Measurements from ENCODE around the gene GAB2.
"Not testable (repeated sequence)": the region's sequence is repeated elsewhere in the genome, so short reads cannot be mapped to it uniquely, and the experiment has no call there.

Gene GAB2

GRCh38 chr11:78365381-78365792 is 52.2 kb downstream of the GAB2 start:
- peak; percentile 83 for DNase-seq (ENCODE audit: low spot score)

- peak; percentile 17 for DNase-seq (ENCODE audit: low spot score)
Observed at GRCh38 chr11:78364128-78364751, 53.4 kb downstream of the GAB2 start.

- no peak for DNase-seq (ENCODE audit: low spot score)
Observed at GRCh38 chr11:78363024-78363619, 54.5 kb downstream of the GAB2 start.

GRCh38 chr11:78361228-78361627 is 56.4 kb downstream of the GAB2 start:
- no peak for DNase-seq (ENCODE audit: low spot score)

GRCh38 chr11:78359921-78360320 is 57.7 kb downstream of the GAB2 start:
- DNase-seq (ENCODE audit: low spot score), result no peak

GRCh38 chr11:78357924-78358323 is 59.7 kb downstream of the GAB2 start:
- not testable (repeated sequence) for DNase-seq (ENCODE audit: low spot score)

GRCh38 chr11:78357425-78357824 is 60.2 kb downstream of the GAB2 start:
- DNase-seq (ENCODE audit: low spot score), result not testable (repeated sequence)

GRCh38 chr11:78355742-78356141 is 61.9 kb downstream of the GAB2 start:
- not testable (repeated sequence) for DNase-seq (ENCODE audit: low spot score)

- no peak for DNase-seq (ENCODE audit: low spot score)
Observed at GRCh38 chr11:78355309-78355705, 62.3 kb downstream of the GAB2 start.

GRCh38 chr11:78354408-78355308 is 63.0 kb downstream of the GAB2 start:
- peak; percentile 18 for DNase-seq (ENCODE audit: low spot score)

- DNase-seq (ENCODE audit: low spot score), result no peak
Observed at GRCh38 chr11:78351979-78352841, 65.4 kb downstream of the GAB2 start.

DNA sequence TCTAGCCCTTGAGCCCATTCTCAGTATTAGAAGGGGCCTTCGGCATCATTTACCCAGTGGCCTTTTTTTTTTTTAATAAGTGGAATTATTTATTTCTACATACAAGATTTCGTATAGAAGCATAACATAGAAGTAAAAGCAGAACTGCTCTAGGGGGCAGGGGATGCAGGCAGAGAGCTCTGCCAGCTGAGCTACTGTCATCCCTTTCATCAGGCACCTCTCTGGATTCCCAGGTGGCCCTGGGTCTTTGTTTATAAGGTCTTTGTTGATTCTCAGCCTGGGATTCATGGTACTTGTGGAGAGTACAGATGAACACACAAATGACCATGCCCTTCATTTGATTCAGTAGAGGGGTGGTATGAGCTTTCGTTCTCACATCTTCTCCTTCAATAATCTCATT is 66.4 kb downstream of the GAB2 start:
- DNase-seq (ENCODE audit: low spot score), result no peak

- DNase-seq (ENCODE audit: low spot score), result no peak
Observed at GRCh38 chr11:78350646-78351165, 66.9 kb downstream of the GAB2 start.

DNA sequence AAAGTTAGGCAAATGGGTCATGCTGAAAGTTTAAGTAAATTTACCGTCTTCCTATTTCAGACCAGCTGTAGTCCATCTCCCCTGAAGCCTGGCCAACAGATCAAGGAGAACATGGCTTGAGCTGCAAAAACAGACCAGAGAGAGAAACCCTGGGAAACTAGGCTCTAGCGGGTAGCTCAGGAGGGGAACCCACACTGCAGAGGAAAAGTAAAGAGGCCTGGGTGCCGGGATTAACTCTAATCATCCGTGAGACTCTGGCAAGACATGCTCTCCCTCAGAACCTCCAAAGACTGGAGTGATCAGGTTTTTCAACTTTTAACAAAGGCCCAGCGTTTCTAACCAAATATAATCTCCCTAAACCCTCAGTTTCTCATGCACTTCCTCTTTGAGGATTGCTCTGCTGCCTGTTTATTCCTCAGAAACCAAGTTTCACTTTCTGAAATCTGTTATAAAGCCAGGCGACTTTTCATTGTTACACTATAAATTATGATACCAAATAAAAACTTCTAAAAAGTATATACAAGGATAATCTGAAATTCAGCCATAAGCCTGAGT is 67.5 kb downstream of the GAB2 start:
- DNase-seq (ENCODE audit: low spot score), result no peak

DNA sequence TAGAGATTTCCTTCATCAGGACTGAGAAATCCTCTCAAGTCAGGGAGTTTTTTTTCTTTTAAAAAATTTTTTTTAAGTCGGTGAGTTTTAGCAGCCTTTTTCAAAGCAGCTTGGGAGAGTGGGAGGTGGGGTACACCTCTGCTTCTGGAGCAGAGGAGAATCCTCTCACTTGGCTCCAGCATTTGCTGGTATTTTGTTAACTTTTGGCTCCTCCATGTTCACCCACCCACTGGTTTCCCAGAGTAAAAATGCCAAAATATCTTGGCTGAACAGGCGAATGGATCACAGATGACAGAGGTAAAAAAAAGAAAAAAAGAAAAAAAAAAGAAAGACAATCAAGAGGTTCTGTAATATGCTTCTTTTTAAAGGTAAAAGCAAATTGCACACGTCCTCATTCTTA is 68.0 kb downstream of the GAB2 start:
- DNase-seq (ENCODE audit: low spot score), result no peak

DNA sequence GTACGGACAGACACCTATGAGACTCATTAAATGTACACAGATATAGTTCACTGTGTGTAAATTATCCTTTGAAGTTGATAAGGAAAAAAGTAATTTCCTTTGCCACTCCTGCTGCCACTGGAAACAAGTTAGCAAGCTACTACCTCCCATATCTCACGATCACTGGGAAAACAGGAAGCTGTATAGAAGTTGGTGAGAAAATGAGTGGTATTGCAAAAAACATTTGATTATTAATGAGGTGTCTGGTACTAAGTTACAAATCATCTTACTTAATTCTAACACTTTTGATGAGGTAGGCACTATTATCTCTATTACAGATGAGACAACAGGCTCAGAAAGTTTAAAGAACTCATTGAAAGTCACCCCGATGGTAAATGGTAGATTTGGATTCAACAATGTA is 68.5 kb downstream of the GAB2 start:
- DNase-seq (ENCODE audit: low spot score), result no peak

- no peak for DNase-seq (ENCODE audit: low spot score)
Observed at GRCh38 chr11:78347956-78348355, 69.7 kb downstream of the GAB2 start.

- DNase-seq (ENCODE audit: low spot score), result no peak
Observed at GRCh38 chr11:78346799-78347198, 70.8 kb downstream of the GAB2 start.

DNA sequence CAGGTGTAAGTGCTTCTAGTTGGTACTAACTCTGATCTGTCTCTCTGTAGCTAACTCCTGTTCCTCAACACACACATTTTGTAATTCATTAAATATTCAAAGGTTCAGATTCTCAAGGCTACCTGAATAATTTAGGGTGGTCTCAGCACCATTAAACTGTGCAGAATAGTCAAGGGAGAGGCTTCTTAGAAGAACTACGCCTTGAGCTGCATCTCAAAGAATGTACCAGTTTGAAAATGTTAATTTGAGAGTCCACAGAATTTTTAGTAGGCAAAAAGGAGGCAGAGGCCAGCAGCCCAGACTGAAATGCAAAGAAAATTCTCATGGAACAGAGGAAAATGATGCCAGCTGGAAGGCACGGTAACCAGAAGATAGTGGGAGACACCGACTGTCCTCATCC is 72.2 kb downstream of the GAB2 start:
- DNase-seq (ENCODE audit: low spot score), result no peak

GRCh38 chr11:78344676-78345075 is 72.9 kb downstream of the GAB2 start:
- DNase-seq (ENCODE audit: low spot score), result no peak

GRCh38 chr11:78344094-78344493 is 73.5 kb downstream of the GAB2 start:
- DNase-seq (ENCODE audit: low spot score), result no peak

- no peak for DNase-seq (ENCODE audit: low spot score)
Observed at GRCh38 chr11:78343303-78343702, 74.3 kb downstream of the GAB2 start.

All from SW480 (cell line).